NCI-H2107 (cell line): ENCODE measurements around the gene JSRP1.

ENCODE experiments used
- DNase-seq: peaks from one replicate; lab custom pipeline; 2025; lab: John Stamatoyannopoulos, UW

Gene JSRP1

DNA sequence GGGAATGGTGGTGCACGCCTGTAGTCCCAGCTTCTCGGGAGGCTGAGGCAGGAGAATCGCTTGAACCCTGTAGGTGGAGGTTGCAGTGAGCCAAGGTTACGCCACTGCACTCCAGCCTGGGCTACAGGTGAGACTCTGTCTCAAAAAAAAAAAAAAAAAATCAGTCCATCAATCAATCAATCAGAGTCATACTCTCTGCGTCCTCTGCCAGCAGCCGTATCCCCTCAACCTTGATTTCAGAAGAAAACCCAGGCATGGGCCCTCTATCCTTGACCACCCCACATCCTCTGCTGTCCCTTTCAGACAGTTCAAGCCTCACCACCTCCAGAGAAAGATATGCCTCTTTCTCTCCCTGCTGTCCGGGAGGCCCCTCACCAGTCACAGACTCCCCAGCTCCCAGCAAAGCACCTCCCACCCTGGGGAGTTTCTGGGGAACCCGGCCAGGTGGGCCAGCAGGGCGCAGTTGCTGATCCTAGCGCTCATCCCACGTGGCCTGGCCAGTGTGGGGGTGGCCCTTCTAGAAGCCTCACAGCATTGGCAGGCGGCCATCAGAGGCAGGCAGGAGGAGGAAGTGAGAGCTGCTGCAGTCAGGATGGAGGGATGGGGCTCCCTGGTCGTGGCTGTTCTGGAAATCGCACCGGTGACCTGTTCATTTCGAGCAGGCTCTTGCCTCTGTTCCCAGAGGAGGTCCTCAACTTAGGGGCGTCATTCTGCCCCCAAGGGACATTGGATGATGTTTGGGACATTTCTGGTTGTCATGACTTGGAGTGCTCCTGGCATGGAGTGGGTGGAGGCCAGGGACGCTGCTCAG is 10.2 kb upstream of the JSRP1 start:
- DNase-seq: no peak

DNA sequence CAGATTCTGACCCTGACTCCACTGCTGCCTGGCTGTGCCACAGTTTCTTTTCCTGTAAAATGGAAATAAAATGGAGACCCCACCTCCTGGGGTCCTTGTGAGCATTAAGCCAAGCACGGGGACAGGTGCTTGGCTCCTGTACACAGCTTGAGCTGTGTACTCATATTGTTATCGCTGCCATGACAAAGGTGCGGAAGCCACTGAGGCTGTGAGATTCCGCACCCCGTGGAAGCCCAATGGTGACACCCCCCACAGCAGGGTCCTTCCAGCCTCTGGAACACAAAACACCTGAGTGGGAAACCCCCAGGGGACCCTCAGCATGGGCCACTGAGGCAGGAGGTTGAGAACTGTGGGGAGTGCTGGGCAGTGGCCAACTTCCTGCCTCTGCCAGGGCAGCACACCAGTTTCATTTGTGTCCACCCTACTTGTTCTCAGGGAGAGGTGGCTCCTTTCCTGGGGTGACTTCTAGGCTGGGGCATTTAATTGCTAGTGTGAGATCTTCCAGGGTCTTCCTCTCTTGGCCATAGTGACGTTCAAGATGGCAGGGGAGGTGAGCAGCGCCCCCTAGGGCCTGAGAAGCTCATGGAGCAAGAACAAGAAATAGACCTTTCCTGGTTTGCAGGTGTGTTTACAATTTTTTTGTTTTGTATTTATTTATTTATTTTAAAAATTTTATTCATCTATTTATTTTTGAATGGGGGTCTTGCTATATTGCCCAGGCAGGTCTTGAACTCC is 5.4 kb upstream of the JSRP1 start:
- DNase-seq: no peak

DNA sequence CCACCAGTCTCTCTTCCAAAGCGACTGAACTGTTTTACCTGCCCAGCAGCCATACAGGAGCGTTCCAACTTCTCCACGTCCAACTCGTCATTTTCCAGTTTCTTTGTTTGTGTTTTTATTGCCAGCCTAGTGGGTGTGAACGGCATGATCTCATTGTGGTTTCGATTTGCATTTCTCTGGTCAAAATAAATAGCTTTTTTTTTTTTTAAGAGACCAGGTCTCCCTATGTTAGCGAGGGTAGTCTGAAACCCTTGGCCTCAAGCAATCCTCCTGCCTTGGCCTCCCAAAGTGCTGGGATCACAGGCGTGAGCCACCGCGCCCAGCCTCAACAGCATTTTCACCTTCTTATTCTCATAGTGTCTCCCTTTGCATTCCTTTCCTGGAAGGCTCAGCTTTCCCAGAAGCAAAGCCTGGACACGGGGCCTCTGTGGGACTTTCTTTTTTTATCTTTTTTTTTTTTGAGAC is 4.2 kb upstream of the JSRP1 start:
- no peak for DNase-seq

GRCh38 chr19:2259336-2259735 is 3.1 kb upstream of the JSRP1 start:
- DNase-seq: no peak

GRCh38 chr19:2255112-2255845 is 938 bp downstream of the JSRP1 start:
- no peak for DNase-seq

GRCh38 chr19:2254064-2254872 is 1.9 kb downstream of the JSRP1 start:
- DNase-seq: no peak

- no peak for DNase-seq
Observed at GRCh38 chr19:2253106-2254063, 2.8 kb downstream of the JSRP1 start.

GRCh38 chr19:2252797-2253105 is 3.5 kb downstream of the JSRP1 start:
- no peak for DNase-seq

- no peak for DNase-seq
Observed at GRCh38 chr19:2252055-2252796, 4.0 kb downstream of the JSRP1 start.

DNA sequence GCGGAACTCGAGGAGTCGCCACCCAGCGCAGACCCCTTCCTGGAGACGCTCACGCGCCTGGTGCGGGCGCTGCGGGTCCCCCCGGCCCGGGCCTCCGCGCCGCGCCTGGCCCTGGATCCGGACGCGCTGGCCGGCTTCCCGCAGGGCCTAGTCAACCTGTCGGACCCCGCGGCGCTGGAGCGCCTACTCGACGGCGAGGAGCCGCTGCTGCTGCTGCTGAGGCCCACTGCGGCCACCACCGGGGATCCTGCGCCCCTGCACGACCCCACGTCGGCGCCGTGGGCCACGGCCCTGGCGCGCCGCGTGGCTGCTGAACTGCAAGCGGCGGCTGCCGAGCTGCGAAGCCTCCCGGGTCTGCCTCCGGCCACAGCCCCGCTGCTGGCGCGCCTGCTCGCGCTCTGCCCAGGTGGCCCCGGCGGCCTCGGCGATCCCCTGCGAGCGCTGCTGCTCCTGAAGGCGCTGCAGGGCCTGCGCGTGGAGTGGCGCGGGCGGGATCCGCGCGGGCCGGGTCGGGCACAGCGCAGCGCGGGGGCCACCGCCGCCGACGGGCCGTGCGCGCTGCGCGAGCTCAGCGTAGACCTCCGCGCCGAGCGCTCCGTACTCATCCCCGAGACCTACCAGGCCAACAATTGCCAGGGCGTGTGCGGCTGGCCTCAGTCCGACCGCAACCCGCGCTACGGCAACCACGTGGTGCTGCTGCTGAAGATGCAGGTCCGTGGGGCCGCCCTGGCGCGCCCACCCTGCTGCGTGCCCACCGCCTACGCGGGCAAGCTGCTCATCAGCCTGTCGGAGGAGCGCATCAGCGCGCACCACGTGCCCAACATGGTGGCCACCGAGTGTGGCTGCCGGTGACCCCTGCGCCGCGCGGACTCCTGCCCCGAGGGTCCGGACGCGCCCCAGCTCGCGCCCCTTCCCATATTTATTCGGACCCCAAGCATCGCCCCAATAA is 4.8 kb downstream of the JSRP1 start:
- DNase-seq: no peak

DNA sequence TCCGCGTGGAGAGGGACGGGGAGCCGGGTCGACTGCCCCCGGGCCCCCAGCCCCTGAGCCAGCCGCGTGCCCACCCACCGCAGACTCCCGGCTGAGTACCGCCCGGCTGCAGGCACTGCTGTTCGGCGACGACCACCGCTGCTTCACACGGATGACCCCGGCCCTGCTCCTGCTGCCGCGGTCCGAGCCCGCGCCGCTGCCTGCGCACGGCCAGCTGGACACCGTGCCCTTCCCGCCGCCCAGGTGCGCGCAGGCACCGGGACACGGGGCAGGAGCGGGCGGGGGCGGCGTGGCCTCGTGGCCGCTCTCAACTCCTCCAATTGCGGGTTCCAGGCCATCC is 5.5 kb downstream of the JSRP1 start:
- no peak for DNase-seq

DNA sequence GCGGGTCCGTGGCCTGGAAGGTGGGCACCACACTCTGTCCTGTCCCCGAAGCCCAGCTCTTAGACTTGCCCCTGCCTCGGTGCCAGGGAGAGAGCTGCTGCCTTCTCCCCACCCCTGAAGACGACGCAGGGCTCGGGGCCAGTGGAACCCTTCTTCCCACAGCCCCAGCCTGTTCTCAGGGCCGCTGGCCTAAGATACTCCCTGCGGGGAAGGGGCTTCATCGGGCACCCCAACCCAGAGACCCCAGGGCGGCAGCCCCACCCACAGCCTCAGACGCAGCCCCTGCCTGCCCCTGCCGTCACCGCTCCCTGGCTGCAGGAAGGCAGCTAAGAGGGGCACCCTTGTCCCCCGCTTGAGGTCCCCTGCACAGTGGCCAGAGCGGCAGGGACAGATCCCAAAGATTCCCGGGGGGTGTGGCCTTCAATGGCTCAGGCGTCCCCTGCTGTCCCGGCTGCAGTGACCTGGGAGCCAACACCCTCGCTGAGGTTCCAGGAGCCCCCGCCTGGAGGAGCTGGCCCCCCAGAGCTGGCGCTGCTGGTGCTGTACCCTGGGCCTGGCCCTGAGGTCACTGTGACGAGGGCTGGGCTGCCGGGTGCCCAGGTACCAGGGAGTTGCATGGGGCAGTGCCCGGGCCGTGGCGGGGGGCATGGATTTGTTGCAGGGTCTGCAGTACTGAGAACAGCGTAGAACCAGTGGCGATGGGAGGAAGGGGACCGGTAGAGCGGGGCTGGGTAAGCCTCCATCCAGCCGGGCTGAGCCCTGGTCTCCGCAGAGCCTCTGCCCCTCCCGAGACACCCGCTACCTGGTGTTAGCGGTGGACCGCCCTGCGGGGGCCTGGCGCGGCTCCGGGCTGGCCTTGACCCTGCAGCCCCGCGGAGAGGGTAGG is 6.1 kb downstream of the JSRP1 start:
- no peak for DNase-seq

DNA sequence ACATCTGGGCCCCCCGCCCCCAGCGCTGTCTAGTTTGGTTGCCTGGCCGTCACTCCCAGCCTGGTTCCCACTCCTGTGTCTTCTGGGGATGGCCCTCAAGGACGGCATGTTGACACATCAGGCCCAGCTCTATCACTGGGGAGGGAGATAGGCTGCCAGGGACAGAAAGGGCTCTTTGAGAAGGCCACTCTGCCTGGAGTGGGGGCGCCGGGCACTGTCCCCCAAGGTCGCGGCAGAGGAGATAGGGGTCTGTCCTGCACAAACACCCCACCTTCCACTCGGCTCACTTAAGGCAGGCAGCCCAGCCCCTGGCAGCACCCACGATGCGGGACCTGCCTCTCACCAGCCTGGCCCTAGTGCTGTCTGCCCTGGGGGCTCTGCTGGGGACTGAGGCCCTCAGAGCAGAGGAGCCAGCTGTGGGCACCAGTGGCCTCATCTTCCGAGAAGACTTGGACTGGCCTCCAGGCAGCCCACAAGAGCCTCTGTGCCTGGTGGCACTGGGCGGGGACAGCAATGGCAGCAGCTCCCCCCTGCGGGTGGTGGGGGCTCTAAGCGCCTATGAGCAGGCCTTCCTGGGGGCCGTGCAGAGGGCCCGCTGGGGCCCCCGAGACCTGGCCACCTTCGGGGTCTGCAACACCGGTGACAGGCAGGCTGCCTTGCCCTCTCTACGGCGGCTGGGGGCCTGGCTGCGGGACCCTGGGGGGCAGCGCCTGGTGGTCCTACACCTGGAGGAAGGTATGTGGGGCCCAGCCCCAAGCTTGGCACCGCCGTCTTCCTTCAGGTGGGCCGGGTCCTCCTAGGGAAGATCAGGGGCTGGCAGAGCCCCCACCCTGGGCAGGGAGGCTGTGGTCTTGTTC is 7.0 kb downstream of the JSRP1 start, which contains the start of gene AMH:
Gene AMH, plus strand, starts transcription at position 314 of the 857 bp plus-strand sequence. Its CDS starts 10 bp downstream, at position 324.
- no peak for DNase-seq

DNA sequence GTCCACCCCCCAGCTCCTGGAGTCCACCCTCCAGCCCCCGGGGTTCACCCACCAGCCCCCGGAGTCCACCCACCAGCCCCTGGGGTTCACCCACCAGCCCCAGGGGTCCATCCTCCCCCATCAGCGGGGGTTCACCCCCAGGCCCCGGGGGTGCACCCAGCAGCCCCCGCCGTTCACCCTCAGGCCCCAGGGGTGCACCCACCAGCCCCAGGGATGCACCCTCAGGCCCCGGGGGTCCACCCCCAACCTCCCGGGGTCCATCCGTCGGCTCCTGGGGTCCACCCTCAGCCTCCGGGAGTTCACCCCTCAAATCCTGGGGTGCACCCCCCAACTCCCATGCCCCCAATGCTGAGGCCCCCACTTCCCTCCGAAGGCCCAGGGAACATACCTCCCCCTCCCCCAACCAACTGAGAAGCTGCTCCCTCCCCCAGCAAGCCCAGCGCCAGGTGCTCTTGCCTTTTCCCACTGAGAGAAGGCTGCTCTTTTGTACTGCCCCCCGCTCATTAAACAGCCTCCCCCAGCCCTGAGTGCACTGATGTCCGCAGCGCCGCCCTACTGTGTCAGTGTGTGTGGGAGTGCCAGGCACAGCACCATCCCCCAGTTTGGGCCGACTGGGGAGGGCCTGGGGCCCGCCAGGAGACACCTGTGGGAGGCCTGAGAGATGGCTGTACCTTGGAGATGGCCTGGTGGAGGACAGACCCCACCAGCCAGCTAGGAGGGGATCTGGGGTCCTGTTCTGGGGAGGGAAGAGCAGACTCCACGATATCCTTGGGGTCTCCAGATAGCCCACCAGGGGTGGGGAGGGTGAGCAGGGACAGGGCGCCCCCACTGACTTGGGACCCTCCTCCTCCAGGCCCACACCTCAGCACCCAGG is 7.8 kb downstream of the JSRP1 start:
- DNase-seq: no peak

- DNase-seq: no peak
Observed at GRCh38 chr19:2247433-2248101, 8.7 kb downstream of the JSRP1 start.
